Neural cell (in vitro differentiated cells): ENCODE results near the gene OR6C70. TPM values are rescaled to one million over a fixed set of nuclear protein-coding genes. Genes with fewer than 3 reads are reported as not detected.
"Not testable (repeated sequence)": the region's sequence is repeated elsewhere in the genome, so short reads cannot be mapped to it uniquely, and the experiment has no call there.

Experiments used
- H2AFZ ChIP-seq: fragments of 200-600, 300-800 bp; sonication (generic), shearing (Covaris generic); 2 replicates; pipeline ENCODE4 v1.6.0; 2014; ENCODE audit warnings: low read depth, mild to moderate bottlenecking, antibody characterized with exemption, low read length, moderate library complexity
- H3F3A ChIP-seq: fragments of 200-600 bp; shearing (Covaris generic); 2 replicates; pipeline ENCODE4 v1.6.1; 2016; ENCODE audit warnings: mild to moderate bottlenecking, moderate library complexity, mixed read lengths, antibody characterized with exemption, low read length; ENCODE audit not compliant: insufficient read depth, poor library complexity, severe bottlenecking
- H3K27ac ChIP-seq: fragments of 200-600, 300-800 bp; sonication (generic), shearing (Covaris generic); 2 replicates; pipeline ENCODE4 v1.5.1; 2014; ENCODE audit warnings: mild to moderate bottlenecking, low read length, moderate library complexity
- H3K27me3 ChIP-seq: fragments of 300-800, 200-600 bp; sonication (generic), shearing (Covaris generic); 2 replicates; pipeline ENCODE4 v1.6.0; 2014; ENCODE audit warnings: mild to moderate bottlenecking, low read depth, low read length, moderate library complexity; ENCODE audit not compliant: insufficient read depth
- H3K36me3 ChIP-seq: fragments of 300-800, 200-600 bp; sonication (generic), shearing (Covaris generic); 2 replicates; pipeline ENCODE4 v1.5.1; 2014; ENCODE audit warnings: mild to moderate bottlenecking, antibody characterized with exemption, low read length, moderate library complexity; ENCODE audit not compliant: insufficient read depth
- H3K4me2 ChIP-seq: fragments of 300-800, 200-600 bp; sonication (generic), shearing (Covaris generic); 2 replicates; pipeline ENCODE4 v1.6.0; 2014; ENCODE audit warnings: mild to moderate bottlenecking, low read length
- H3K4me3 ChIP-seq: fragments of 300-800, 200-600 bp; sonication (generic), shearing (Covaris generic); 2 replicates; pipeline ENCODE4 v1.5.1; 2014; ENCODE audit warnings: mild to moderate bottlenecking, low read length, moderate library complexity
- H3K79me2 ChIP-seq: fragments of 200-600 bp; shearing (Covaris generic); replicated peaks from 2 replicates; pipeline ENCODE4 v1.6.0; 2014; ENCODE audit warnings: mild to moderate bottlenecking, low read length, moderate library complexity; ENCODE audit not compliant: insufficient read depth
- H3K9ac ChIP-seq: fragments of 300-800, 200-600 bp; sonication (generic), shearing (Covaris generic); 2 replicates; pipeline ENCODE4 v1.6.1; 2016; ENCODE audit warnings: mild to moderate bottlenecking, low read length, mixed read lengths
- H3K9me2 ChIP-seq: fragments of 200-600 bp; shearing (Covaris generic); 2 replicates; pipeline ENCODE4 v1.6.1; 2016; ENCODE audit warnings: mild to moderate bottlenecking, low read length, mixed read lengths; ENCODE audit not compliant: insufficient read depth
- H3K9me3 ChIP-seq: fragments of 200-600, 300-800 bp; sonication (generic), shearing (Covaris generic); 2 replicates; pipeline ENCODE4 v1.6.1; 2016; ENCODE audit warnings: mild to moderate bottlenecking, mixed run types, low read length, moderate library complexity, mixed read lengths
- H4K20me1 ChIP-seq: fragments of 200-600 bp; shearing (Covaris generic); 2 replicates; pipeline ENCODE4 v1.6.1; 2016; ENCODE audit warnings: mild to moderate bottlenecking, mixed run types; ENCODE audit not compliant: insufficient read depth
- EP300 ChIP-seq: fragments of 450-650 bp; conservative IDR thresholded peaks from 2 replicates; pipeline ENCODE4 v1.6.1; 2014; ENCODE audit warnings: antibody characterized with exemption, mild to moderate bottlenecking, moderate library complexity; ENCODE audit not compliant: poor library complexity, severe bottlenecking
- EZH2 ChIP-seq: fragments of 200-600, 300-800 bp; shearing (Covaris generic), sonication (generic); IDR thresholded peaks from 2 replicates; pipeline ENCODE4 v1.6.1; 2014; ENCODE audit warnings: antibody characterized with exemption, low read length, borderline replicate concordance, mild to moderate bottlenecking; ENCODE audit not compliant: insufficient read depth, poor library complexity, severe bottlenecking
- MXI1 ChIP-seq: fragments of 450-650 bp; conservative IDR thresholded peaks from 2 replicates; pipeline ENCODE4 v1.6.1; 2014; ENCODE audit warnings: antibody characterized with exemption, mild to moderate bottlenecking; ENCODE audit not compliant: poor library complexity, severe bottlenecking
- POLR2AphosphoS5 ChIP-seq: IDR thresholded peaks from 2 replicates; pipeline ENCODE4 v1.6.1; 2012
- RAD21 ChIP-seq: fragments of 450-650 bp; conservative IDR thresholded peaks from 2 replicates; pipeline ENCODE4 v1.6.1; 2014; ENCODE audit warnings: antibody characterized with exemption, mild to moderate bottlenecking, moderate library complexity
- SMC3 ChIP-seq: fragments of 450-650 bp; conservative IDR thresholded peaks from 2 replicates; pipeline ENCODE4 v1.6.1; 2014; ENCODE audit warnings: antibody characterized with exemption, mild to moderate bottlenecking, moderate library complexity; ENCODE audit not compliant: poor library complexity
- TAF1 ChIP-seq: IDR thresholded peaks from 2 replicates; pipeline ENCODE4 v1.6.1; 2012; ENCODE audit warnings: low read depth
- polyA plus RNA-seq: library from polyadenylated mRNA; depleted of rRNA; stranded (reverse); fragments of >200 nt; gene quantifications from 2 replicates; pipeline ENCODE4 v1.2.3, GENCODE V29; 2014
- TF ChIP-seq, protein P1 (sequence below): IDR thresholded peaks from 2 replicates; pipeline ENCODE4 v1.6.1; 2012; ENCODE audit warnings: borderline replicate concordance
- TF ChIP-seq, protein P2 (sequence below): fragments of 450-650 bp; IDR thresholded peaks from 2 replicates; pipeline ENCODE4 v1.5.1; 2014; ENCODE audit warnings: antibody characterized with exemption, mild to moderate bottlenecking, moderate library complexity; ENCODE audit not compliant: poor library complexity, severe bottlenecking

The OR6C70 gene
- polyA plus RNA-seq, 1 donor from 2014 or later = not detected

DNA sequence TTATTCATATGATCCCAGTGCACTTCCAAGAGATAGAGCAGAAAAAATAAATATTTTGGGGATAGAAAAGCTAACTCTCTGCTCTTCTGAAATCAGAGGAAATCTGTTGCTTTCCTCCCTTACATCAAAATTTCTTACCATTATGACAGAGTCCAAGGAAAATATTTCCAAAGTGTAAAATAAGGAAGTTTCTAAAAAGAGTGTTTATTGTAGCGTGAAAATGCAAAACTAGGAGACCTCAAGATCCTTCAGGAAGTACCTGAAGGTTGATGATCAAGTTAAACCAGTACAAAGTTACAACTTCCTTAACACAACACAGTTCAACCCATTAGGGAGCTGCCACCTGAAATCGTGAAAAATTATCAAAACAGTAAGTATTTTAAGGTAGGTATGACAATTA is 26.2 kb downstream of the OR6C70 start, which contains the start of gene OR6C2:
Gene OR6C2 (plus strand): TSS at position 301 of the 400 bp plus-strand sequence. CDS start 8,138 bp downstream, outside the sequence.
- Histone ChIP-seq H3K9me3 (no peaks in the 10 kb centered on the region), H3K27me3 (no peaks in the 10 kb centered on the region), H3K4me3 (no peak within 1 kb of the TSS), H3F3A (no peaks in the 10 kb centered on the region), H2AFZ (no peak within 1 kb of the TSS), H3K4me2 (no peak within 1 kb of the TSS), H3K9me2 (no peaks in the 10 kb centered on the region), H3K79me2 (no peaks in the 10 kb centered on the region), H3K27ac (no peak within 1 kb of the TSS), H3K36me3 (no peaks in the 10 kb centered on the region), H3K9ac (no peak within 1 kb of the TSS), H4K20me1 (no peaks in the 10 kb centered on the region)
- TF ChIP-seq MXI1 = no peak
- TF ChIP-seq, protein P1, sequence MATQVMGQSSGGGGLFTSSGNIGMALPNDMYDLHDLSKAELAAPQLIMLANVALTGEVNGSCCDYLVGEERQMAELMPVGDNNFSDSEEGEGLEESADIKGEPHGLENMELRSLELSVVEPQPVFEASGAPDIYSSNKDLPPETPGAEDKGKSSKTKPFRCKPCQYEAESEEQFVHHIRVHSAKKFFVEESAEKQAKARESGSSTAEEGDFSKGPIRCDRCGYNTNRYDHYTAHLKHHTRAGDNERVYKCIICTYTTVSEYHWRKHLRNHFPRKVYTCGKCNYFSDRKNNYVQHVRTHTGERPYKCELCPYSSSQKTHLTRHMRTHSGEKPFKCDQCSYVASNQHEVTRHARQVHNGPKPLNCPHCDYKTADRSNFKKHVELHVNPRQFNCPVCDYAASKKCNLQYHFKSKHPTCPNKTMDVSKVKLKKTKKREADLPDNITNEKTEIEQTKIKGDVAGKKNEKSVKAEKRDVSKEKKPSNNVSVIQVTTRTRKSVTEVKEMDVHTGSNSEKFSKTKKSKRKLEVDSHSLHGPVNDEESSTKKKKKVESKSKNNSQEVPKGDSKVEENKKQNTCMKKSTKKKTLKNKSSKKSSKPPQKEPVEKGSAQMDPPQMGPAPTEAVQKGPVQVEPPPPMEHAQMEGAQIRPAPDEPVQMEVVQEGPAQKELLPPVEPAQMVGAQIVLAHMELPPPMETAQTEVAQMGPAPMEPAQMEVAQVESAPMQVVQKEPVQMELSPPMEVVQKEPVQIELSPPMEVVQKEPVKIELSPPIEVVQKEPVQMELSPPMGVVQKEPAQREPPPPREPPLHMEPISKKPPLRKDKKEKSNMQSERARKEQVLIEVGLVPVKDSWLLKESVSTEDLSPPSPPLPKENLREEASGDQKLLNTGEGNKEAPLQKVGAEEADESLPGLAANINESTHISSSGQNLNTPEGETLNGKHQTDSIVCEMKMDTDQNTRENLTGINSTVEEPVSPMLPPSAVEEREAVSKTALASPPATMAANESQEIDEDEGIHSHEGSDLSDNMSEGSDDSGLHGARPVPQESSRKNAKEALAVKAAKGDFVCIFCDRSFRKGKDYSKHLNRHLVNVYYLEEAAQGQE = no peak
- TF ChIP-seq, protein P2, sequence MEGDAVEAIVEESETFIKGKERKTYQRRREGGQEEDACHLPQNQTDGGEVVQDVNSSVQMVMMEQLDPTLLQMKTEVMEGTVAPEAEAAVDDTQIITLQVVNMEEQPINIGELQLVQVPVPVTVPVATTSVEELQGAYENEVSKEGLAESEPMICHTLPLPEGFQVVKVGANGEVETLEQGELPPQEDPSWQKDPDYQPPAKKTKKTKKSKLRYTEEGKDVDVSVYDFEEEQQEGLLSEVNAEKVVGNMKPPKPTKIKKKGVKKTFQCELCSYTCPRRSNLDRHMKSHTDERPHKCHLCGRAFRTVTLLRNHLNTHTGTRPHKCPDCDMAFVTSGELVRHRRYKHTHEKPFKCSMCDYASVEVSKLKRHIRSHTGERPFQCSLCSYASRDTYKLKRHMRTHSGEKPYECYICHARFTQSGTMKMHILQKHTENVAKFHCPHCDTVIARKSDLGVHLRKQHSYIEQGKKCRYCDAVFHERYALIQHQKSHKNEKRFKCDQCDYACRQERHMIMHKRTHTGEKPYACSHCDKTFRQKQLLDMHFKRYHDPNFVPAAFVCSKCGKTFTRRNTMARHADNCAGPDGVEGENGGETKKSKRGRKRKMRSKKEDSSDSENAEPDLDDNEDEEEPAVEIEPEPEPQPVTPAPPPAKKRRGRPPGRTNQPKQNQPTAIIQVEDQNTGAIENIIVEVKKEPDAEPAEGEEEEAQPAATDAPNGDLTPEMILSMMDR = no peak

DNA sequence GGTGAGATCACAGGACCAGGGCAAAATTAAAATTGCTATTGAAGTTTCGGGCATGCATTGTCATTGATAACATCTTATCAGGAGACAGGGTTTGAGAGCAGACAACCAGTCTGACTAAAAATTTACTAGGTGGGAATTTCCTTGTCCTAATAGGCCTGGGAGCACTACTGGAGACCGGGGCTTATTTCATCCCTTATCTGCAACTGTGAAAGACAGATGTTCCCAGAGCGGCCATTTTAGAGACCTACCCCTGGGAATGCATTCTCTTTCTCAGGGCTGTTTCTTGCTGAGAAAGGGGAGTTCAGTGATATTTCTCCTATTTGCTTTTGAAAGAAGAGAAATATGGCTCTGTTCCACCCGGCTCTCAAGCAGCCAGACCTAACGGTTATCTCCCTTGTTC is 28.7 kb downstream of the OR6C70 start:
- not testable (repeated sequence) for H3K4me2 ChIP-seq, H3K4me3 ChIP-seq, H3K79me2 ChIP-seq, H3K36me3 ChIP-seq, H3K27me3 ChIP-seq, H3K9ac ChIP-seq, H3F3A ChIP-seq, H2AFZ ChIP-seq, H3K27ac ChIP-seq, H3K9me3 ChIP-seq, H4K20me1 ChIP-seq, H3K9me2 ChIP-seq

DNA sequence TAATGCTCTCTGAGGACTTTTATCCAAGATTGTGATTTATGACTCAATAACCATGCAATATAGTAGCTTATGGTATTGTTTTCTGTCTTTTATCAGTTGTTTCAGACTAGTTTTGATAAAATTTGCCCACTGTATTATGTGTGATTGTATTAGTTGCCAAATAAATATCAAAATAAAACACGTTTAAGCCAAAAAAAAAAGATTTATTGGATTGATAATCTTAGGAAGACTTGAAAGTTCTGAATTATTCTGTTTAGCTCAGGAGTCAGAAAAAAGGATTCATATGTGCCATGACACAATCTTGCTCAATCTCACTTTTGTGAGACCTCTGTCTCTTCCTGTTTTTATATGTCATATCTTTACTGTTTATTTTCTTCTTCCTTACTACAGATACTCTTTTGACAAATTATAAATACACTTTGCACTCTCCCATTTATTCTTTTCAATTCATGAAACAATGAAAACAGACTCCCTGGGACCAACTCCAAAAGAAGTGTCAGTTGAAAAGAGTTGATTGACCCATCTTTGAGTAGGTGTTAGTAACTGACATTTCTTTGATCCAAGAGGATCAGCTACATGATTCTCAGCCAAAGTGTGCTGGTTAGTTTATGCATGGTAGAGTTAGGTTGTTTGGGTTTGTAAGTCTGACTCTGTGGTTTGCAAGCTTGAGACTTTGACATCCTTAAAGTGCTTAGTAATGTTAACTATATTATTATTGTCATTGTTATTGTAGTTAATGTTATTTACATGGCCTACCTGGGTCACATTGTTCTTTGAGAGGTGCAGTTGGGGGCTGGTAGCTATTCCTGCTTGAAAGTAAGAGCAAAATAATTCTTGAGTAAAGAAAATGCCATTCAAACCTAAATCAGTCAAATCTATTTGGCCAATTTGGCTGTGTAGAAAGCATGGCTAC is 41.4 kb downstream of the OR6C70 start:
- Histone ChIP-seq H3K4me3 (no peak overlapping the region), H4K20me1 (no peaks in the 10 kb centered on the region), H3K27me3 (no peaks in the 10 kb centered on the region), H3K9ac (no peak overlapping the region), H3K79me2 (no peaks in the 10 kb centered on the region), H3F3A (no peaks in the 10 kb centered on the region), H3K36me3 (no peaks in the 10 kb centered on the region), H3K9me3 (no peaks in the 10 kb centered on the region), H3K9me2 (no peaks in the 10 kb centered on the region), H2AFZ (no peak overlapping the region), H3K4me2 (no peak overlapping the region), H3K27ac (no peak overlapping the region)
- TF ChIP-seq TAF1 = no peak
- TF ChIP-seq, protein P1 = no peak
- no peak for TF ChIP-seq POLR2AphosphoS5
- TF ChIP-seq SMC3 = no peak
- no peak for TF ChIP-seq RAD21
- no peak for TF ChIP-seq EP300
- no peak for TF ChIP-seq EZH2
- TF ChIP-seq, protein P2 = no peak
- no peak for TF ChIP-seq MXI1
